ENCODE data around the gene RFC4.
"Not testable (repeated sequence)": the region's sequence is repeated elsewhere in the genome, so short reads cannot be mapped to it uniquely, and the experiment has no call there.

RFC4 gene

DNA sequence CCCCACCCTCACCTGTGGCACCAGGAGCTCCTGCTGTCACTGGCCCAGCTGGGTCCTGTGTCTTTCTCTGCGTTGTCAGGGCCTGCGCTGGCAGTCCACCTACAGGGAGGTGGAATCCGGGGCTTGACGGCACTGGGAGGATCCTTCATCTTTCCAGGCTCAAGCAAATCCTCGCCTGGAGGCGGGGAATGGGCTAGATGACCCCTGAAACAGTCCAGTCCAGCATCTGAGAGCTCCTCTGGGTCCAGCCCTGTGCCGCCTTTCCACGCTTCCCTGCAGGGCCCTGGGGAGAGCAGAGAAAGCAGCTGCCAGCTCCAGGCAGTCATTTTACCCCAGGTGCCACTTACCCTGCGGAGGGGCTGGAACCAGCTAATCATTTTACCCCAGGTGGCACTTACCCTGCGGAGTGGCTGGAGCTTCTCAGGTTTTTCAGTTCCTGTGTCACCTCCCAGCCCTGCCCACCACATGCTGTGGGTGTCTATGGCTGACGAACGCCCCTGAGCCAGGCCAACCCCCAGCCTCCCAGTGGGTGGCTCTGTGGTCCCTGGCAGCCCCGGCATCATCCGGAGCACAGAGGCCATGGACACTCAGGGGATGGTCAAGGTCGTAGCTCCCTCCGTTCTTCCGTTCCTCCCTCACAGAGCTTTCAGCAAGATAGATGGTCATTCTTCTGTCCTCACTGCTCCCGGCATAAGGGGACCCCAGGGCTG is 18.3 kb upstream of the RFC4 start:
- no peak for DNase-seq (ENCODE audit: low spot score)

DNA sequence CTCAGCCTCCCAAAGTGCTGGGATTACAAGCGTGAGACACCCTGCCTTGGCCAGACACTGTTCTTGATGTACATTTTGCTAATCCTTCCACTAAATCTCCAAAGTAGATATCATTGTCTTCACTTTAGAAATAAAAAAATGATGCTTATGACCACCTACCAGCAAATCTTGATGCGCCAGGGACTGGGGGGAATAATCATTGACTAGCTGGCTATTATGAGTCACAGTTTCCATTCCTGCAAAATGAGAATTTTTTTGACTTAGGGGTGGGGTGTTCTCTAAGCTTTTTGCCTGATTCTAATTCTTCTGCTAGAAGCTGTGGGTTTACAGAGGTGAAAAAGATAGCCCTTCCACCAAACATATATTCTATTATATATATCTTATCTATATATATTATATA is 17.1 kb upstream of the RFC4 start:
- no peak for DNase-seq (ENCODE audit: low spot score)

DNA sequence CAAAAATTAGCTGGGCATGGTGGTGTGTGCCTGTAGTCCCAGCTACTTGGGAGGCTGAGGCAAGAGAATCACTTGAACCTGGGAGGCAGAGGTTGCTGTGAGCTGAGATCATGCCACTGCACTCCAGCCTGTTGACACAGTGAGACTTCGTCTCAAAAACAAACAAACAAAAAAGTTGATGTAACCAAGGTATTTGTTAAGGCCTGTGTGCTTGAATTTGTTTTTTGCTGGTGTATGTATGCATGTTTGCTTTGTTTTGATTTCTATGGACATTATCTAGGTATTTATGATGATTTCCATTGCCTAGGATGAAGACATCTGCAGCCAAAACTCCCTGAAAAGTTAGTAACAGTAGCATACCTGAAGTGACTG is 16.1 kb upstream of the RFC4 start:
- not testable (repeated sequence) for DNase-seq (ENCODE audit: low spot score)

DNA sequence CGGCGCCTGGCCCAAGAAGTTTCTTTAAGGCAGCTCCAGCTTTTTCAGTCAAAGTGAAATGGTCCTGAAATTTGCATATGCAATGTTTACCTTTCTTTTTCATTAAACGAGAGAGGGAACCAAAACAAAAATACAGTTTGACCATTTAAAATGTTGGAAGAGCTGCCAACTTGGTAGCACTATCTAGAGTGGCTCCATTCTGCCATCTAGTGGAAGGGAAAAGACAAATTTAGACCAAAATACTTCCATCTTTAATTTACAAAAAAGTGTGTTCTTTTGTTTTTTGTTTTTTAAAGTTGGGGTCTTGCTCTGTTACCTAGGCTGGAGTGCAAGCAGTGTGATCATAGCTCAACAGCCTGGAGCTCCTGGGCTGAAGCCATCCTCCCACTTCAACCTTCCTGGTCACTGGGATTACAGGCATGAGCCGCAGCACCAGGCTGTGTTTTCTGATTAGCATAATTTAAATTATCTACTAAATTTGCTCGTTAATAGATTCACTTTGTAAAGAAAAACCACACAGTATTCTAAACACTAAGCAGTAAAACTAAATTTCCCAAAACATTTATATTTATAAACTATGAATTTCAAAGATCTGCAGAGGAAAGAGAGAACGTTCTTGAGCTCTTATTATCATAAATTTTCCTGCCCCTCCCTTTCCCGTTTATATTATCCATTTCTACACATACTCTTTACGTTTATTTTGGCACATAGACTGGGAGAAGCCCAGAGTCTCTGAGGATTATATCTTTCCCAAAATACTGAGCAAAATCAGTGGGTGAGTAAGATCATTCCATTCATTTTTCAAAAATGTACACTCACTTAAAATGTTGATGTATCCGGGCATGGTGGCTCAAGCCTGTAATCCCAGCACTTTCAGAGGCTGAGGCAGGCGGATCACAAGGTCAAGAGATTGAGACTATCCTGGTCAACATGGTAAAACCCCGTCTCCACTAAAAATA is 15.4 kb upstream of the RFC4 start:
- DNase-seq (ENCODE audit: low spot score) = peak; percentile 71

DNA sequence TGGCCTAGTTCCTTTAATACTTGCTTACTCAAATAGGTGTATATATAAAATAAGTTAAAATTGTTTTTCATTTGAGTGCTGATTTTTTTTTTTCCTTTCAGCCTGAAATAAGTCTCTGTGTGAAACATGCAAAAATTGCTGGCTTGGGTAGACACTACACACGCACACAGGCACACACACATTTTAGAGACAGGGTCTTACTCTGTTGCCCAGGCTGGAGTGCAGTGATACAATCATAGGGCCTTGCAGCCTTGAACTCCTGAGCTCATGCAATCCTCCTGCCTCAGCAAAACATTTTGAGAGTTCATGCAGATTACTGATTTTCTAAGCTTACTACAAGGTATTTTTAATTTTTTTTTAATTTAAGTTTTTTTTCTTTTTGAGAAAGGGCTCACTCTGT is 12.7 kb upstream of the RFC4 start:
- DNase-seq (ENCODE audit: low spot score) = no peak

DNA sequence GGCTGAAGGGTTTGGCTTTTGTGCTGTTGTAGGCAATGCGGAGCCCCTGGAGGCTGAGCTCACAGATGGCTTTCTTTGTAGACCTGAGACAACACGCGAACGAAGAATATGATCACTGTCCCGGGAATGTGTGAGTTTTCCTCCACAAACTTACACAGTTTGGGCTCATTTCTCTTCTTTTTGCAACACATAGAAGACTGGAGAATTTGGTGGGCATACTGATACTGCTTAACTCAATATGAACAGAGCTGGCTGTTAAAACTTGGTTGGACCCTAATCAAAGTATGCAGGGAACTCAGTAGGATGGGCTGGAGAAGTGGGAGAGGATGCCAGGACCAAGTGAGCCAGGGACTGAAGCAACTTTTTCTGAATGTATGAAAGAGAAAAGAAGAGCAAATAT is 12.2 kb upstream of the RFC4 start:
- no peak for DNase-seq (ENCODE audit: low spot score)

DNA sequence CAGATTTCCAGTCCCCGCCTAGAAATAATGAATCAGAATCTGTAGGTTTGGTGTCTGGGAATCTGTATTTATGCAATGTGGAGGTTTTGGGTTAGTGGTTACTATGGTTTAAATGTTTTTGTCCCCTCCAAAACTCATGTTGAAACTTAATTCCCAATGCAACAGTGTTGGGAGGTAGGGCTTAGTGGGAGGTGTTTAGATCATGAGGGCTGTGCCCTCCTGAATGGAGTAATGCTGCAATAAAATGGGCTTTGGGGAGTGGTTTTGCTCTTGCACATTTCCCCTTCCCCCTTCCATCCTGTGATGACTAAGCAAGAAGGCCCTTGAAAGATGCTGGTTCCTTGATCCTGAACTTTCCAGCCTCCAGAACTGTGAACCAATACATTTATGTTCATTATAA is 9.2 kb upstream of the RFC4 start:
- no peak for DNase-seq (ENCODE audit: low spot score)

DNA sequence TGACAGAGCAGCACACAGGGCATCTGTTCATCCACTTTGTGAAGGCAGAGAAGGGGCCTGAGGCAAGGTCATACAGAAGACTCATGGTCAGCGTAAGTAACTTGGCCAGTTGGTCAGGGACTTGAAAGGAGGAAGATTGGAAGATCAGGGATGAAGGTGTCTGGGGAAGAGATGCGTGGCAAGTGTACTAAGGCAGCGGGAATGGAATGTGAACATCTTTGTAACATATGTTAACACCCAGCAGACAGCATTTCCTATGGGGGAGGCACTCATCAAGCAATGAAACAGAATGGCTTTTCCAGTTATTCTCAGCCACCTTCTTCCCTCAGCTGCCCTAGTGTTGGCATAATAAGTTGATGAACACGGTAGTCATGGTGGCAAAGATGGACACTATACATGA is 7.8 kb upstream of the RFC4 start:
- no peak for DNase-seq (ENCODE audit: low spot score)

DNA sequence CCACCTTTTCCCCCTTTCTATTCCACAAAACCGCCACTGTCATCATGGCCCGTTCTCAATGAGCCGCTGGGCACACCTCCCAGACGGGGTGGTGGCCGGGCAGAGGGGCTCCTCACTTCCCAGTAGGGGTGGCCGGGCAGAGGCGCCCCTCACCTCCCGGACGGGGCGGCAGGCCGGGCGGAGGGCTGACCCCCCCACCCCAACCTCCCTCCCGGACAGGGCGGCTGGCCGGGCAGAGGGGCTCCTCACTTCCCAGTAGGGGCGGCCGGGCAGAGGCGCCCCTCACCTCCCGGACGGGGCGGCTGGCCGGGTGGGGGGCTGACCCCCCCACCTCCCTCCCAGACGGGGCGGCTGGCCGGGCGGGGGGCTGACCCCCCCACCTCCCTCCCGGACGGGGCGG is 5.0 kb upstream of the RFC4 start:
- DNase-seq (ENCODE audit: low spot score) = not testable (repeated sequence)

DNA sequence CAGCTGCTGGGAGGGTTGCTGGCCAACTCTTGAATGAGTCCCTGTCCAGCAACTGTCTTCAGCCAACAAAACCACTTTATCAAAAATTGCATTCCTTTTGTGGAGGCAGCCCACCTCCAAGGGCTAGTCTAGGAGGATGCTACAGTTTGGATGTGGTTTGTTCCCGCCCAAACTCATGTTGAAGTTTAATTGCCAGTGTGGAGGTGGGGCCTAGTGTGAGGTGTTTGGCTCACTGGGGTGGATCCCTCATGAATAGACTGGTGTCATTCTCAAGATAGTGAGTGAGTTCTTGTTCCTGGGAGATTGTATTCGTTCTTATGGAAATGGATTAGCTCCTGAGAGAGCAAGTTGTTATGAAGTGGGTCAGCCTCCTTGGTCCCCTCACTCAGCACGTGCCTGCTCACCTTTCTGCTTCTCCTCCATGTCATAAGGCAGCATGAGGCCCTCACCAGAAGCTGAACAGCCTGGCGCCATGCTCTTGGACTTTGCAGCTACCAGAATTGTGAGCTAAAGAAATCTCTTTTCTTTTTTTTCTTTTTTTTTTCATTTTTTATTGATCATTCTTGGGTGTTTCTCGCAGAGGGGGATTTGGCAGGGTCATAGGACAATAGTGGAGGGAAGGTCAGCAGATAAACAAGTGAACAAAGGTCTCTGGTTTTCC is 4.2 kb upstream of the RFC4 start:
- no peak for DNase-seq (ENCODE audit: low spot score)

DNA sequence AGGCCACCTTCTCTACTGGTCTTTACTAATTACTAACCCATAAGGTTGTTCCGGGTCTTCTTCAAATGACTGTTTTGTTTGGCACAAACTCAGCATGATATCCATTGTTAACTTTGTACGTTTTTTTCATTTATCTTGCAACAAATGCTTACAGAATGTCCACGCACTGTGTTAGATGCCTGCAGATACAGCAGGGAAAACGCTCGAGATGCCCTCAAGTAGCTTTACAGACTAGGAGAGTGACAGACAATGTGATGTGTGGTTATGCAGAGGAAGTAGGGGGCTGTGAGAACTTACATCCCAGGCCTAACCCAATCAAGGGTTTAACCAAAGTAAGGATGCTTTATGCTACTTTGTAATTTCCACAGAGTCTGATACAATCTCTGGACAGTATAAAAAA is 949 bp upstream of the RFC4 start:
- no peak for DNase-seq (ENCODE audit: low spot score)

DNA sequence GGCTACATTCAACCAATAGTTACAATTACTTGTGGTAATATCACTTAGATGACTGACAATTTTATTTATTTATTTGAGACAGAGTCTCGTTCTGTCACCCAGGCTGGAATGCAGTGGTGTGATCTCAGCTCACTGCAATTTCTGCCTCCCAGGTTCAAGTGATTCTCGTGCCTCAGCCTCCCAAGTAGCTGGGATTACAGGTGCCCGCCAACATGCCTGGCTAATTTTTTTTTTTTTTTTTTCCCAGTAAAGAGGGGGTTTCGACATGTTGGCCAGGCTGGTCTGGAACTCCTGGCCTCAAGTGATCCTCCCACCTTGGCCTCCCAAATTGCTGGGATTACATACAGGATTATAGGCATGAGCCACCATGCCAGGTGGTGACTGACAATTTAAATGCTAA is 2.8 kb downstream of the RFC4 start:
- DNase-seq (ENCODE audit: low spot score) = not testable (repeated sequence)

DNA sequence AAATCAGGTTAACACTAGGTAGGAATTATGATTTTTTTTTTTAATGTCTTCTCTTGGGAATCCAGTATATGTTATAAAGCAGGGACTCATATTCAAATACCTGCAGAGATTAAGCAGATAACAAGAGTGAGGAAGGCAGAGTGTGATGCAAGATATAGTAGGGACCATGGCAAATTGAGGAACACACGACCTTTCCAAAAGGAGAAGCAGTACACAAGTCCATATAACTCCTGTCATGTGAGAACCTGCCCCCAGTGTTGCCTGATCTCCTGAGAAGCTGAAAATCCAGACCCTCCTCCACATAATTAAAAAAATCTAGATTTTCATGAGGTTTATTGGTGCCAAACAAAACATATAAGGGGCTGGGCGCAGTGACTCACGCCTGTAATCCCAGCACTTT is 3.6 kb downstream of the RFC4 start:
- DNase-seq (ENCODE audit: low spot score) = no peak

DNA sequence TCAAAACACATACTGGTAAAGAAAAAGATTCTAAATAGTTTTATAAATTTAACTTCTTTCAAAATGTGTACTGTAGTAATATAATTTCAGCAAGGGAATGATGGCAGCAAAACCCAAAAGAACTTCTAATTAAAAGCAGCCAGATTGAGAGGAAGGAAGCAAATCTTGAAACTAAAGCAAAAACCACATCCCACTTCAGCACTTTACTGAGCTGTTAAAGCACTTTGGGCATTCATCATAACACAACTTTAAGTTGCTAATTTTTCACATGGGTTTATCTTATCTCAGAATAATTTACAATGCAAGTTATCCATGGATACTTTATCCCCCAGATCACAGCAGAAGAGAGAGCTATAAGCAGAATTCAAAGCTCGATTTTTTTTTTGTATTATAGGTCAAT is 6.0 kb downstream of the RFC4 start:
- no peak for DNase-seq (ENCODE audit: low spot score)

DNA sequence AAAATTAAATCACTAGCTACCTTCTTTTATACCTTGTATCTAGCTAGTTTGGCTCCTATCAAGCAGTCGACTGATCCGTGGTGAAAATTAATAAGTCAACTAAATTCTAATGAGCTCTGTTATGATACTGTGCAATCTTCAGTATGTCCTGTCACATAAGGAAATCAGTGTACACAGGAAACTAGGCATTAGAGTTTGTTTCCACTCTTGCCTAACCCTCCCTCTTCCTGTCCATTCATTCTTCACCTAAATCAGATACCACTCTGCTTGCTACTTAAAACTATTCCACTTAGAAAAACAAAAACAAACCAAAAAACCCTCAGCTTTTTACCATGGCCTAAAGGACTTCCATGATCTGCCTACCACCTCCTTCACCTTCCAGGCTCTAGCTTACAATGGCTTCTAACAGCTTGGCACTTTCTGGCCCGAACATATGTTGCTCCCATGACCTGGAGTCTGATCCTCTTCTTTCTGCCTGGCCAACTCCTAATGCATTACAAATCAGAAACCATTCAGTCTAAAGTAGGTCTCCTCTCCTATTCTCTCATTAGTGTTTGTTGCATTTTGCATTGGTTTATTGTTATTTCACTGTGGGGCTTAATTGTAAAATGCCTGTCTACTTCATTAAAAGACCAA is 7.9 kb downstream of the RFC4 start:
- no peak for DNase-seq (ENCODE audit: low spot score)

DNA sequence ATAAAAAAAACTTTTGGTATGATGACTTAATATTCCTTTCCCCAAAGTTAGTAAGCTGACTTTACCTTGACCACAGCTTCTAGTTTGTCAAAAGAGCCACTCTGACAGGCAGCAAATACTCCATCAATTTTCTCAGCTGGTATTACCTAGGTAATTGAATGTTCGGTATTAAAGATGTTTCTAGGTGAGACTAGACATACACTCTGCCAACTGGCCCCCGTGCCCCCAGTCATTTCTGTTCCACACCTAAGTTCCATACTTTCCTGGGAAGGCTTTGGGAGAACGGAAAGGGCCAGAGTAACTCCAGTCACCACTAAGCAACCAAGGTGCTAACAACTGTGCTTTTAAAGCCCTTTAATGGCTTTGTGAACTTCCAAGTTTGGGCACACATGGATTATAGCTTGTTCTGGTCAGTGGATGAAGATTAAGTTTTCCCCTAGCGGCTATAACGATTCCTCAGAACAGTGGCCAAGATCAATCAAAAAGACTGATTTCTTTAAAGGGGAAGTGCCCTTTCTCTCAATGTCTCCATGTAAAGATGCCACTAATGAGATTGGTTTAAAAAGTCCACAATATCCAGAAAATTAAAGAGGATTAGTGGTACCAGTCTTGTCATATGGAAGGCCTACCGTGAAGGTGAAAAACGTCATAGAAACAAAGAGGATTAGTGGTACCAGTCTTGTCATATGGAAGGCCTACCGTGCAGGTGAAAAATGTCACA is 15.9 kb downstream of the RFC4 start:
- no peak for DNase-seq (ENCODE audit: low spot score)

DNA sequence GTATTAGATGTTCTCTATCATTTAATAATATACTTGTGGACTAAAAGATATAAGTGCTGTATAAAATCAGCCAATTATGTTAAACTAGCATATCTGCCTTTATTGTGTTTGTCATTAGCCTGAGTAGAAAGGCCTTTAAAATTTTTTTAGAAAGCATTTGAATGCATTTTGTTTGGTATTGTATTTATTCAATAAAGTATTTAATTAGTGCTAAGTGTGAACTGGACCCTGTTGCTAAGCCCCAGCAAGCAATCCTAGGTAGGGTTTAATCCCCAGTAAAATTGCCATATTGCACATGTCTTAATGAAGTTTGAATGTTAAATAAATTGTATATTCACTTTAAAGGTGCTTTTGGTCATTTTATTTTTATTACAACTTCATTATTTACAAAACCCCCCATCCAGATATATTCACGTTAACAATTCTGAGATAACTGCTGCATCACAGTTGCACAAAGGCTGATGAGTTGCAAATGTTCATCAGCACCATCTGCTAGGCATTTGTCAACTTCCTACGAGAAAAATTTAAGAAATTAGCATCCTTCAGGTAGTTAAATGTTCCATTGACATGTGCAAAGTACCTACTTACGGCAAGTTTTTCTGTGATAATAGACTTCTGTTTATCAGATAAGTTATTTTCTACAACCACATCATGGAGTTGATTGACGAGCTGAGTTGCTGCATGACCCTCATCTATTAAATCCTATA is 16.6 kb downstream of the RFC4 start:
- DNase-seq (ENCODE audit: low spot score) = no peak

DNA sequence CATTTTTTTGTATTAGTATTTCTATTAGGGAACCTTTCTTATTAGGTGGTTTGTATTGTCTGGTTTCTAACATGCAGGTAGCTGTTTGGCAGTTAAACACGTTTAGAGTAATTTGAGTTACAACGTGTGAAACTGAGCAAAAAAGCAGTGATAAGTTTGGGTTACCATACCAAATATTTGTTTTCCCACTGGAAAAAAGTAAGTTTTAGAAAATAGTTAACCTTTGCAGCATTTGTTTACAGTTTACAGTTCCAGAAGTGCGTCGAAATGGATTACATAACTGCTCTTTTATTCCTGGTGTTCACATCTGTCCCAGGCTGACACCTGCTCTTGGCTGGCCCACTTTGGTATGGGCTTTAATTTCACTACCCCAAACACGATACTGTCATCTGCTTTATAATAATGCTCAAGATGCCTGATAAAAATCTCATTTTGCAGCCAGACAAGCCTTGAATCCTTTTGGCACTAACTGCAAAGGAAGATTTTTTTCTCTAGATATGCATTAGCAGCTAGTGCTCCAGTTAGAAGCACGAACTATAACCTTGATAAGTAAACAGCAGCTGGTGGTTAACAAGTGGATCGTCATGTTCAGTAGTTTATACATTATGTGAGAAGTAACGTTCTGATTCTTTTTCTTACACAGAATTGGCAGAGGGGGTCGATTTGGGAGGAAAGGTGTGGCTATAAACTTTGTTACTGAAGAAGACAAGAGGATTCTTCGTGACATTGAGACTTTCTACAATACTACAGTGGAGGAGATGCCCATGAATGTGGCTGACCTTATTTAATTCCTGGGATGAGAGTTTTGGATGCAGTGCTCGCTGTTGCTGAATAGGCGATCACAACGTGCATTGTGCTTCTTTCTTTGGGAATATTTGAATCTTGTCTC is 17.6 kb downstream of the RFC4 start:
- DNase-seq (ENCODE audit: low spot score) = no peak

DNA sequence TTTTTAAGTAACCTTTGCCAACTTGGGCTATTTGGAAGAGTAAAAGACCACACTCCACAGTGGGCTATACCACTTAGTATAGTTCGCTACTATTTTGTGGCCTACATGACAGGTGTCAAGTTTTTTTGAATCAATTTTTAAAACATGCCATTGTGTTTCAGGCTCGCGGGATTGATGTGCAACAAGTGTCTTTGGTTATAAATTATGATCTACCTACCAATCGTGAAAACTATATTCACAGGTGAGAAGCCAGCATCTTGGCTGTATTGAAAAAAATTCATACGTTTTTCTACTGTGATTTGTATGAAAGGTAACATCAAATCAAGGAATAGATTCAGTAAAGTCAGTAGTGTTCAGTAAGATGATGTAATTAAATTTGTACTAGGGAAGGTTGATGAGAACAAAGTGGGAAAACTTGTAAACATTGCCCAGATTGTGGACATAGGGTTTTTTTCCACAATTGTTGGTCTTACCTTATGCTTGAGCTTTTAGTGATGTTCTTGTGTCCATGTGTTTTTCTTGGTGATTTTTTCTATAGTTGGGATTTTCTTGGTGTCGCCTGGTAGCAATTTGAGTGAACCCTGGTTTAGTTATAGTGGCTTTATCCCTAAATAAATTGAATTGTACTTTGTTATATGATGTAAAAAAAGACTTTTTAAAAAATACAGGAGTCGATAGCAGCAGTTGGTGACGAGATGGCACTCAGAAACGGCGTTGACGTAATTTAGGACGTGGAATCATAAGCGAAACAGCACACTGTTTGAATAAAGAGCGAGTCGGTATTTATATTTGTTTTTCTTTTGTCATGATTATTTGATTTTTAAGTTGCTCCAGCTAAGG is 18.4 kb downstream of the RFC4 start:
- DNase-seq (ENCODE audit: low spot score) = no peak

Data from pons (tissue), 1 donor.